Stimulated activated CD4-positive, alpha-beta T cell treated with anti-CD3 and anti-CD28 coated beads, Interleukin-12 subunit alpha, Interleukin-12 subunit beta, amount 100 ng/mL, for 24 hours (primary cell): ENCODE data around the gene PPP2R2C.
A peak's percentile ranks its signal among the peaks of the same experiment; 100 is the strongest.

Source experiments
- DNase-seq, 2 experiments: peaks; one replicate each; pipeline ENCODE4 v3.0.0-alpha.2; 2020; ENCODE audit warnings: low read depth in 2 of 2

The PPP2R2C gene

GRCh38 chr4:6347511-6348045 lies 124.8 kb downstream of the PPP2R2C start:
- no peak for DNase-seq

GRCh38 chr4:6346373-6347110 lies 125.9 kb downstream of the PPP2R2C start:
- no peak for DNase-seq

- no peak for DNase-seq
Measured at GRCh38 chr4:6345866-6346265, 126.5 kb downstream of the PPP2R2C start.

- no peak for DNase-seq
Measured at GRCh38 chr4:6345096-6345830, 127.2 kb downstream of the PPP2R2C start.

GRCh38 chr4:6343939-6344408 lies 128.4 kb downstream of the PPP2R2C start:
- no peak for DNase-seq

- no peak for DNase-seq
Measured at GRCh38 chr4:6342530-6343293, 129.7 kb downstream of the PPP2R2C start.

- DNase-seq: no peak
Measured at GRCh38 chr4:6341696-6342095, 130.7 kb downstream of the PPP2R2C start.

- DNase-seq: no peak
Measured at GRCh38 chr4:6340446-6341015, 131.9 kb downstream of the PPP2R2C start.

GRCh38 chr4:6339818-6340445 lies 132.5 kb downstream of the PPP2R2C start:
- DNase-seq: no peak

- no peak for DNase-seq
Measured at GRCh38 chr4:6338951-6339817, 133.2 kb downstream of the PPP2R2C start.

- DNase-seq: no peak
Measured at GRCh38 chr4:6338175-6338950, 134.1 kb downstream of the PPP2R2C start.

- DNase-seq: no peak
Measured at GRCh38 chr4:6337331-6337935, 135.0 kb downstream of the PPP2R2C start.

- DNase-seq: no peak
Measured at GRCh38 chr4:6336166-6336565, 136.2 kb downstream of the PPP2R2C start.

- DNase-seq: no peak
Measured at GRCh38 chr4:6335040-6335590, 137.3 kb downstream of the PPP2R2C start.

GRCh38 chr4:6334203-6334887 lies 138.1 kb downstream of the PPP2R2C start:
- no peak for DNase-seq

GRCh38 chr4:6333301-6334202 lies 138.9 kb downstream of the PPP2R2C start:
- peak in 1 of 2 experiments; percentile 10 for DNase-seq

GRCh38 chr4:6332669-6333050 lies 139.8 kb downstream of the PPP2R2C start:
- no peak for DNase-seq
